D721Med (cell line): ENCODE measurements around the gene RAD50.

Experiments used
- DNase-seq: peaks from one replicate; pipeline ENCODE4 v3.0.0; 2011; ENCODE audit warnings: low spot score; ENCODE audit not compliant: insufficient read length
- FAIRE-seq: peaks from 2 replicates; lab custom pipeline; 2011; peaks lifted over from hg19 to GRCh38; lab: Jason Lieb, UNC
- TF ChIP-seq, protein P1 (sequence below): IDR thresholded peaks from 2 replicates; pipeline ENCODE4 v1.5.1; 2012; ENCODE audit warnings: mild to moderate bottlenecking, control low read depth; ENCODE audit not compliant: insufficient read depth; ENCODE audit errors: missing control alignments

RAD50 gene

DNA sequence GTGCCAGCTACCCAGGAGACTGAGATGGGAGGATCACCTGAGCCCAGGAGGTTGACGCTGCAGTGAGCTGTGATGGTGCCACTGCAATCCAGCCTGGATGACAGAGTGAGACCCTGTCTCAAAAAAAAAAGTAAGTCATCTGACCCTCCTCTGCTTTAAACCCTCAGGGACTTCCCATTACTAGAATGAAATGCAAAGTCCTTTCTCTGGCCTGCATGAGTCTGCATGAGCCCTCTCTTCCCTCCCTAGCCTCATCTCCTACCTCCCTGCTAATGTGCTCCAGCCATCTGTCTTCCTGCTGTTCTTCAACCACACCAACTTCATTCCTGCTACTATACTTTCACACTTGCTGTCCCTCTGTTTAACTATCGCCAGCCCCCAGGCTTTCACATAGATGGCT, 28.8 kb upstream of the RAD50 start:
- no peak for DNase-seq
- TF ChIP-seq, protein P1, sequence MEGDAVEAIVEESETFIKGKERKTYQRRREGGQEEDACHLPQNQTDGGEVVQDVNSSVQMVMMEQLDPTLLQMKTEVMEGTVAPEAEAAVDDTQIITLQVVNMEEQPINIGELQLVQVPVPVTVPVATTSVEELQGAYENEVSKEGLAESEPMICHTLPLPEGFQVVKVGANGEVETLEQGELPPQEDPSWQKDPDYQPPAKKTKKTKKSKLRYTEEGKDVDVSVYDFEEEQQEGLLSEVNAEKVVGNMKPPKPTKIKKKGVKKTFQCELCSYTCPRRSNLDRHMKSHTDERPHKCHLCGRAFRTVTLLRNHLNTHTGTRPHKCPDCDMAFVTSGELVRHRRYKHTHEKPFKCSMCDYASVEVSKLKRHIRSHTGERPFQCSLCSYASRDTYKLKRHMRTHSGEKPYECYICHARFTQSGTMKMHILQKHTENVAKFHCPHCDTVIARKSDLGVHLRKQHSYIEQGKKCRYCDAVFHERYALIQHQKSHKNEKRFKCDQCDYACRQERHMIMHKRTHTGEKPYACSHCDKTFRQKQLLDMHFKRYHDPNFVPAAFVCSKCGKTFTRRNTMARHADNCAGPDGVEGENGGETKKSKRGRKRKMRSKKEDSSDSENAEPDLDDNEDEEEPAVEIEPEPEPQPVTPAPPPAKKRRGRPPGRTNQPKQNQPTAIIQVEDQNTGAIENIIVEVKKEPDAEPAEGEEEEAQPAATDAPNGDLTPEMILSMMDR, result no peak
- no peak for FAIRE-seq

DNA sequence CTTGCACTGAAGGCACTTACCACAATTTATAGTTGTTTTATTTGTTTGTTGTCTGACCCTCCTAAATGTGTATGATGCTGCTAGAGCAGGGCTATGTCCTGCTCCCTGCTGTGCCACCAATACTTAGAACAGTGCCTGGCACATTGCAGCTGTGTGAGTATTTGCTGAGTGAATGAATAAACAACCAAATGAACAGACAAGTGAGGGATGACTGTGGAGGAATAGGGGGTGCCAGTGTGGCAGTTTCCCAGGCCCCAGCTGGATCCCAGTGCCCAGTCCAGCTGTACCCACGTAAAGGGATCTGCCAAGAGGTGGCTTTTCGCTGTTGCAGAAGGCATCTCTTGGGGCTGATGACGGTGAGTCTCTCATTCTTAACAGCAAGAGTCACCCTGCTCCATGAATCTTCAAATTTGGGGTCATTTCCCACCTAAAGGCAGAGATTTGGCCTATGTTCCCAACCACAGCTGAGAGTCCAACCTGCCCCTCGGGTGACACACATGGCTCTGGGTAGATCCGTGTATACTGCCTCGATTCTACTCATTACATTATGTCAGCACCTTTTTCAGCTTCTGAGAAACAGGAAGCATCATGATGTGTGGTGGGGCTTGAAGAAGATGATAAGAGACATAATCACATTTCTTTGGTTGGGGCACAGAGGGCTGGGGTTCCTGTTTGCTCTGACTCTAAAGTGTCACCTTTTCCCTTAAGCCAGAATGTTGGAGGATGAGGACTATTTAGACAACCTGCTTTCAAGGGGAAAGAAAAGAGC, 27.7 kb upstream of the RAD50 start:
- DNase-seq, result no peak
- no peak for FAIRE-seq
- TF ChIP-seq, protein P1, result no peak

DNA sequence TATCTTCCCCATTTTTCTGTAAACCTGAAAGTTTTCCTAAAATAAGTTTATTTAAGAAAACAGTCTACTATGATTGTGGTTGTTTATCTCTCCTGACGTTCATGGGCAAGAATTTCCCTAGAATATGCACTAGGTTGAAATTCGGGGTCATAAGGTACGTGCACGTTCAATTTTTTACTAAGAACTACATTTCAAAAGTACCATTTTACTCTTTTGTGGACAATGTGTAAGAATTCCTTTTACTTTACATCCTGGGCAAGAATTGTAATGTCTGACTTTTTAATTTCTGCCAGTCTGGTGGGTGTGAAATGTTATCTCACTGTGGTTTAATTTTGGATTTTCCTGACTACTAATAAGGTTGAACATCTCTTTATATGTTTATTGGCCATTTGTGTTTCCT, 25.8 kb upstream of the RAD50 start:
- TF ChIP-seq, protein P1, result no peak
- FAIRE-seq (no peak), DNase-seq (no peak)

DNA sequence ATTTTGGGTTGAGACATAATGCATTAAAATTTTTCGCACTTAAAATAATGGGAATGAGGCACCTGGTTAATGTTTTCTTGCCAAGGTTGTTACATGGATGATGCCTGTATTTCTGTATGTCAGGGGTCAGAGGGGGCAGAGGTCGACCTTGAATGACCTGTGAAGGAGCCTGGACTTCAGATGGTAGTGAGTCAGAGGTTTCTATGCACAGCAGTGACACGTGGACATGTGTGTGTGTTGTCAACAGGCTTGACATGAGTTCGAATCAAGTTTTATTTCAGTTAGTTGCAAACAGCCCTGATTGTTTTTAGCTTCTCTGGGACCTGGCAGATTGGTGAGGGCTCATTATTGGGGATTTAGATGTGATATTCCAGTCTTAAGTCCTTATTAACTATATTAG, 17.1 kb upstream of the RAD50 start:
- FAIRE-seq (no peak), DNase-seq (no peak)
- TF ChIP-seq, protein P1, result no peak

DNA sequence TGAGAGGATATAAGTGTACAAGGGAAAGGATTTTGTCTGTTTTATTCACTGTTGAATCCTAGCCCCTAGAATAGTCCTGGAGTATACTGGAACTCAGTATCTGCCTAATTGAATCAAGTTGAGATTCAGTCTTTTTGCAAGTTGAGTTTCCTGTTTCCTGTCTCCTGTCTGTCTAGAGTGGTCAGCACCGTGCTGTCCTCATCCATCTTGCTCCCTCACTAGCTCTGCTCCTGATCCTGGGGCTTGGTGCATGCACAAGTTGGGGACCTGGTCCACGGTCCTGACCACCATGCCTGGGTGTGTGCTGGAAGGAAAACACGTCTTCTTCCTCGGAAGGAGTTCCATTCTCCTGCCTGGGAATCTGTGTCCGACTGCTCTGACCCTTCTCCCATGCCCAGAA, 16.6 kb upstream of the RAD50 start:
- no peak for FAIRE-seq
- TF ChIP-seq, protein P1, result no peak
- no peak for DNase-seq

DNA sequence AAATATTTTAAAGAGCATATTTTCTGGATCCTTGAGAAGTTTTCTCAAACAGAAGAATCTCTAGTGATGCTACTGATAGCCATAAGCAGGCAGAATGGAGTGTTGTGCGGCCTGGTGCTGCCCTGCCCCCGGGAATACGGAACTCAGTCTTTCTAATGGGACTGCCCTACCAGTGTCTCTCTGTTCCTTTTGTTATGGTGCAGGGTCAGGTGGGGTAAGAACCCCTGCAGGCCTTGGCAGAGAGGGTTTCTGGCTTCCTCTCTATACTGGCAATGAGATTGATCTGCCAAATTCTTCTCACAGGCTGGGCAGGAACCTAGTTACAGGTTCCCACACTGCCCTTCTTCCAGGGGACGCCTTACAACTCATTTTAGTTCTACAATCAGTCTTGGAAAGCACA, 16.0 kb upstream of the RAD50 start:
- no peak for FAIRE-seq
- TF ChIP-seq, protein P1, result no peak
- DNase-seq, result no peak

DNA sequence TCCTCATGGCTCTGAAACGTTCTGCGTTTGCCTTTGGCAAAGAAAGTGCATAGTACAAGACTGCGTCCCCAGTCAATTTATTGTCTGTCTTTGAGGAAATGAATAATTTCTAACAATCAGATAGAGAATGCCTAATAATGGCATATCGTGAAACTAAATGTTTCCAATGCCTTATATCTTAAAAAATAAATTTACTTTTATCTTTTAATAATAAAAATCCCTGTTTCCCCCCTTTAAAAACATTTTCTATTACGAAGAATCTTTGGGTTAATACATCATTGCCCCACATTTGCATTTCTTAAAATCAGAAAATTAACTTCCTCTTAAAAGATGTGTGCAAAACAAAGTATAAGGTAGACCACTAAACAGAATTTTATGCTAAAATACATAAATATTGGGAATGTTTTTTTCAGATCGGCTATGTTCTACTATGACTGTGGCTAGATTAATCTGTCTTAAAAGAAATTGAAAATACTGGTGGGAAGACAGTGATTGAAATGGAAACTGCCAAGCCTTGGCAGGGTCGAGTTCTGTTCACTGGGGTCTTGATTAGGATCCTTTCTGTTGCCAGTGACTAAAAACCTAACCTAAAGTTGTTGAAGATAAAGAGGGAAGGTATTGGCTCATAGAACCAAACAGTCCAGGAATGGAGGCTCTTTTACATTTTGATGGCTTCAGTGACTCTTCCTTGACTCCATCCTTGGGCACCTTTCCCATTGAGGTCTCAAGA, 13.1 kb upstream of the RAD50 start, which contains the start of gene IL5:
Gene IL5 (minus strand): TSS at position 51 of the 730 bp plus-strand sequence. CDS start 44 bp downstream, at position 7.
- DNase-seq, result no peak
- TF ChIP-seq, protein P1, result no peak
- FAIRE-seq, result no peak
